GM19328 (cell line): ENCODE data around the gene SLC22A23.
A peak's percentile ranks its signal among the peaks of the same experiment; 100 is the strongest.
"Not testable (repeated sequence)": the region's sequence is repeated elsewhere in the genome, so short reads cannot be mapped to it uniquely, and the experiment has no call there.

Source experiments
- ATAC-seq: cut with Tn5 transposase; IDR thresholded peaks from one replicate; pipeline ENCODE4 v1.9.1; 2021; ENCODE audit warnings: mild to moderate bottlenecking, moderate library complexity; ENCODE audit not compliant: unreplicated experiment

Gene SLC22A23

DNA sequence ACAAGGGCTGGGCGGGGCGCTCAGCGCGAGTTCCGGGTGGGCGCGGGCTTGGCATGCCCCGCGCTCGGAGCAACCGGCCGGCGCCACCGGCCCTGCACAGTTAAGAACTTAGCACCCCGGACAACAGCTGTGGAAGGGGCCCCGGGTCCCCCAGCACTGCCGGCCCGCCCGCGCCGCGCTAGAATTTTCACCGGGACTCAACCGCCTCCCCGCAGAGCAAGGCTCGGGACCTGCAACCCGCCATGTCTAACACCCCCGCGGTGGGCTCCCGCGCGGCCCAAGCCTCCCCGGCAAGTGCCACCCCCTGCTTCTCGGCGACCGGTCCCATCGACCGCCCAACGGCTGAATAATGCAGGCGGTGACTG lies 203.3 kb downstream of the SLC22A23 start:
- ATAC-seq = no peak

GRCh38 chr6:3252861-3253596 lies 203.8 kb downstream of the SLC22A23 start:
- ATAC-seq = no peak

DNA sequence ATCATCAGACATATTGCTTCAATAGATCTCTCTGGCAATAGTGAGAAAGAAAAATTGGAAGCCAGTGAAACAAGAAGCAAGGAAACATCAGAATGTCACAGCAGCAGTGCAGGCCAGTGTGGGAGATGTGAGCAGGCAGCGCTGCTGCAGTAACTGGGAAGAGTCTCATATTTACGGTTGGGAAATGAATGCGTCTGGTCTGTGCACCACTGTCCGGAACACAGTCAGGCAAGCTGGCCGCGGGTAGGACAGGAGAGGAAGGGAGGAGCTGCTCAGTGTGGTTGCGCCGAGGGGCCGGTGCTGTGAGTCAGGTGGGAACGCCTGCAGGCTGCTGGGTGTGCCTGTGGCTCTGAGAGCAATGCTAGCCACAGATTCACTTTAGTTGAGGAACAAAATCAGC lies 204.5 kb downstream of the SLC22A23 start:
- no peak for ATAC-seq

- ATAC-seq = peak; percentile 75
Measured at GRCh38 chr6:3251462-3252314, 205.2 kb downstream of the SLC22A23 start.

GRCh38 chr6:3250231-3250675 lies 206.6 kb downstream of the SLC22A23 start:
- ATAC-seq = no peak

DNA sequence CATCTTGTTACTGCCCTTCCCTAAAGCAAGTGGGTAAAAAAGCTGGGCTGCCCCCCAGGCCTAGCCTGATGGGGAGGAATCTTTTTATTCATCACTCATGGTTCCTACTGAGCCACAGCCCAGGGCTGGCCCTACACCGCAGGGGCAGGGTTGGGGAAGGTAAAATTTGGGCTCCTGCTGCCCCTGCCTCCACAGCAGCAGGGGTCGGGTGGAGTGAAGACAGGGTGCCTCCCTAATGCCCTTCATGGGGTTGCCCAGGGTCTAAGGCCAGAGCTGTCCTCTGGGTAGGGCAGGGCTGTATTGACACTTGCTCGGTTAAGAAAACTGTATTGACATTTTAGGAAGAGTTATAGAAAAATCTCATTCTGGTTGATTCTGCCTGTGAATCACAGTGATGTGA lies 207.0 kb downstream of the SLC22A23 start:
- no peak for ATAC-seq

DNA sequence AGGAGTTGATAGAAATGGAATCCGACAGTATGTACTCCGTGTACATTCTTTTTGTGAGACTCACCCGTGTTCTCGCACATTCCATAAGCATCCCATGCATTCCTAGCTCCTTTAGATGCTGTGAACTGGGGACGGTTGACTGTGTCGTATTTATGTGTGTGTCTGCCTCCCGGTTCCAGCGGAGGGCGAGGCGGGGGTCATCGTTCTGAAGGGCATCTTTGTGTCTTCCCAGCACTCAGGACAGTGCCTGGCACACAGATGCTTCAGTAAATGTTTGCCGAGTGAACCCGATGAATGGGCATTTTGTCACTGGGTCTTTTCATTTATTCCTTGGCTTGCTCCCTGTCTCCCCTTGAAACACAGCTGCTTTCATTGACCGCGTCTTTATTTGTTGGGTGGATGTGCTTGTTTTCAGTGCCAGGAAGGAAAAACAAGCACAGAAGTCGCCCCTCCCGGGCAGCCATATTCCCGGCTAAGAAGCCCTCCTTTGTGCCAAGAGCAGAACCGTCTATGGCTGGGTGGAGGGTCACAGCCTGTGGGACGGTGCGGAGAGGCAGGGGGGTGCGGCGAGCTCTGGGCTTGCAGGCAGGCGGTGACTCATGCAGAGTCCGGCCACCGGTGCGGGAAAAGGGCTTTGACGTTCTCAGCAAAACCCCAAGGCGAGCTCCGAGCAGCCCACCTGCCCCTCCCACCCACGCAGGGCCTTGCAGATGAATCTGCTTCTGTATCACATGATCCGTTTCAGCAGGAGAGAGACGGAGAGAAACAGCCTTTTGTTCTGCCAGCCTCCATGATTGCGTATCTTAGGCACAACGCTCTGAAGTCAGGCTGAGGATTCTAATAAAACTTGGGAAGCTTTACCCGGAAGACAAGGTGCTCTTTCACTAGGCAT lies 209.3 kb downstream of the SLC22A23 start:
- ATAC-seq = no peak

DNA sequence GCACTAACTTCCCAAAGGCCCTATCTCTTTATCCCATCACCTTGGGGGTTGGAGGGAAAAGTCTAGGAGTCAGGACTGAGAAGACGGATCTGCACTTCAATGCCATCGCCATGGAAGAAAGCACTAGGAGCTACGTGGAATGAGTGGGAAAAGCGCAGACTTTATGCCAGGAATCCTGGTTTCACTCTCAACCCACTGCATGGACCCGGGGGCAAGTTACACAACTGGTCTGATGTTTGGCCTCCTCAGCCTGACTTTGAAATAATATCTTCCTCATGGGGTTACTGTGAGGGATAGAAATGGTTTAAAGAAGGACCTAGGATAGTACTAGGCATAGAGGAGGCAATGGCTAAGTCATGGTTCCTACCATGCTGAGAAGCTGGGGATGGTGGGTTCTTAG lies 211.6 kb downstream of the SLC22A23 start:
- ATAC-seq = no peak

GRCh38 chr6:3244832-3245161 lies 212.1 kb downstream of the SLC22A23 start:
- ATAC-seq = not testable (repeated sequence)

GRCh38 chr6:3244003-3244831 lies 212.6 kb downstream of the SLC22A23 start:
- ATAC-seq = no peak

- no peak for ATAC-seq
Measured at GRCh38 chr6:3242768-3243167, 214.1 kb downstream of the SLC22A23 start.

GRCh38 chr6:3241745-3242144 lies 215.1 kb downstream of the SLC22A23 start:
- not testable (repeated sequence) for ATAC-seq

- no peak for ATAC-seq
Measured at GRCh38 chr6:3240595-3240994, 216.3 kb downstream of the SLC22A23 start.

- ATAC-seq = no peak
Measured at GRCh38 chr6:3239110-3239830, 217.6 kb downstream of the SLC22A23 start.

- ATAC-seq = no peak
Measured at GRCh38 chr6:3237761-3238662, 218.8 kb downstream of the SLC22A23 start.

GRCh38 chr6:3236005-3236404 lies 220.8 kb downstream of the SLC22A23 start:
- no peak for ATAC-seq

- ATAC-seq = no peak
Measured at GRCh38 chr6:3235486-3235885, 221.4 kb downstream of the SLC22A23 start.

GRCh38 chr6:3233904-3234303 lies 222.9 kb downstream of the SLC22A23 start:
- no peak for ATAC-seq

- no peak for ATAC-seq
Measured at GRCh38 chr6:3233321-3233720, 223.5 kb downstream of the SLC22A23 start.
